Activated CD4-positive, alpha-beta memory T cell treated with anti-CD3 and anti-CD28 coated beads, Interleukin-2, amount 10 ng/mL, durations not matched to agents 7 days and 5 days (primary cell): ENCODE data around the gene CTSV. TPM values are rescaled to one million over a fixed set of nuclear protein-coding genes. Genes with fewer than 3 reads are reported as not detected.
"Not testable (repeated sequence)": the region's sequence is repeated elsewhere in the genome, so short reads cannot be mapped to it uniquely, and the experiment has no call there.

Experiments
- CTCF ChIA-PET: fragments of 350-600 bp; sonication (Branson Sonifier 250); formaldehyde crosslinking; loops from one replicate; lab custom pipeline; 2021; ENCODE audit warnings: antibody characterized with exemption, inconsistent platforms; lab: Charles Lee
- POLR2A ChIA-PET: fragments of 350-600 bp; sonication (Branson Sonifier 250); formaldehyde crosslinking; loops from one replicate; lab custom pipeline; 2021; ENCODE audit warnings: antibody characterized with exemption; lab: Charles Lee
- DNase-seq: peaks from one replicate; pipeline ENCODE4 v3.0.0-alpha.2; 2020
- H3K27ac Mint-ChIP-seq: one replicate; pipeline ENCODE4 v1.8.0; 2021; ENCODE audit warnings: mild to moderate bottlenecking, mixed read lengths
- H3K27me3 Mint-ChIP-seq: one replicate; pipeline ENCODE4 v1.8.0; 2021; ENCODE audit warnings: mixed read lengths
- H3K36me3 Mint-ChIP-seq: one replicate; pipeline ENCODE4 v1.8.0; 2021; ENCODE audit warnings: low read depth, mixed read lengths
- H3K4me1 Mint-ChIP-seq: one replicate; pipeline ENCODE4 v1.8.0; 2021; ENCODE audit warnings: mixed read lengths
- H3K4me3 Mint-ChIP-seq: one replicate; pipeline ENCODE4 v1.8.0; 2021; ENCODE audit warnings: mild to moderate bottlenecking, mixed read lengths
- H3K9me3 Mint-ChIP-seq: one replicate; pipeline ENCODE4 v1.8.0; 2021; ENCODE audit warnings: mixed read lengths
- total RNA-seq, 2 experiments: library from RNA; stranded (reverse); gene quantifications; one replicate each; pipeline ENCODE4 v1.2.3, GENCODE V29; 2021

The CTSV gene
- total RNA-seq, 2 experiments from 2014 or later, result 0.45 to 0.73 TPM

DNA sequence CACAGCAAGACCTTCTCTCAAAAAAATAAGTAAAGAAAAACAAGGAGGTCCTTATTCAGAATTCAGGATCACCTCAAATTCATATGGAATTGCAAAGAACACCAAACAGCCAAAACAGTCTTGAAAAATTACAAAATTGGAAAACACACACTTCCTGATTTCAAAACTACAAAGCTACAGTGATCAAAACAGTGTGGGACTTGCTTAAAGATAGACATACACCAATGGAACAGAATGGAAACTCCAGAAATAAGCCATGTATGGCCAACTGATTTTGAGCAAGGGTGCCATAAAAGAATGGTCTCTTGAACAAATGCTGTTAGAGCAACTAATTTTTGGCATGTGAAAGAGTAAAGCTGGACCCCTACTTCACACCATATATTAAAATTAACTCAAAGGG is 36.7 kb downstream of the CTSV start:
- H3K27ac Mint-ChIP-seq, POLR2A ChIA-PET, H3K9me3 Mint-ChIP-seq, DNase-seq, CTCF ChIA-PET, H3K27me3 Mint-ChIP-seq, H3K4me3 Mint-ChIP-seq, H3K36me3 Mint-ChIP-seq: not testable (repeated sequence)
- H3K4me1 Mint-ChIP-seq, result peaks cover 11% of the 10 kb centered on the region

DNA sequence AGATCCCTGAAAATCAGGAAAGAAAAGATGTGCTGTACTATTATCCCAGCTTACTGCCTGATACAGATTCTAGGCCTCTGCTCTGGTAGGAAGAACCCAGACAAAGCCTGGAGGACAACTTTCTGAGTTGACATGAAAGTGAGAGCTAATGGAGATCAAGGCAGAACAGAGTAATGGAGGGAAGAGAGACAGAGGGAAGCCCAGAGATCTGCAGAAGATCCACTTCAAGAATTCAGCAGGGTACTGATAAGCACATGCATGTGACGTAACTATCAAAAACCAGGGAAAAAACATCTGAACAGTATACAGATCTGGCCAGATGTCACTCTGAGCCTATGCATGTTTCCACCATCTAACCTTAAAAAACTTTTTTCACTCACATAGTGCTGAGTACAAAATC is 37.6 kb downstream of the CTSV start:
- H3K4me3 Mint-ChIP-seq, H3K27me3 Mint-ChIP-seq, POLR2A ChIA-PET, DNase-seq, H3K9me3 Mint-ChIP-seq, CTCF ChIA-PET, H3K36me3 Mint-ChIP-seq, H3K27ac Mint-ChIP-seq: not testable (repeated sequence)
- H3K4me1 Mint-ChIP-seq, result peaks cover 11% of the 10 kb centered on the region

DNA sequence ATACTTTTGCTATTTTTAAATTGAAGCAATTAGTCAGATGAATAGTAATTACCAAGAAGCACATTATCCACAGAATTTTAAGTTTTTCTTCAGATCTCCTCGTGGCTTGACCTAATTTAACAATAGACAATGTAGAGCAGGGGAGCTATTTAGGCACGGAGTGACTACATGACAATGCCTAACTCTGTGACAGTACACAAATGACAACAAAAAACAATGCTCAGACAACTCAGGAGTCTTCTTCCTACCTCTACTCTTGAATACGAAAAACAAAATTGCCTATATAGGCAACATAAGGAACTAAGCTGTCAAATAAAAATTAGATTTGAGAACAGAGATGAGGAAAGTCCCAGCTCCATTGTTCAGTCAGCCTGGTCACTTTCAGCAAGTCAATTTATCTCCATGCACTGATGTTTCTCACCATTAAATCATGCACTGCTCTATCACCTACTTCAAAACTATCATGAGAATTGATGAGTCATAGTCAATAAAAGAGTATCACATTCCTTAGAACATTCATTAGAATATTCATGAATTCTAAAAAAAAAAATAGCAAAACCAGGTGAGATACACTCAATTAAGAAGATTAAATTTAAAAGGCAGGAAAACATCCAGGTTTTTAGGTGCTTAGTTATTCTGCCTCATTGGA is 38.7 kb downstream of the CTSV start:
- POLR2A ChIA-PET, CTCF ChIA-PET, H3K27ac Mint-ChIP-seq, H3K36me3 Mint-ChIP-seq, H3K9me3 Mint-ChIP-seq, H3K4me3 Mint-ChIP-seq, H3K27me3 Mint-ChIP-seq, DNase-seq: not testable (repeated sequence)
- H3K4me1 Mint-ChIP-seq, result peaks cover 11% of the 10 kb centered on the region

DNA sequence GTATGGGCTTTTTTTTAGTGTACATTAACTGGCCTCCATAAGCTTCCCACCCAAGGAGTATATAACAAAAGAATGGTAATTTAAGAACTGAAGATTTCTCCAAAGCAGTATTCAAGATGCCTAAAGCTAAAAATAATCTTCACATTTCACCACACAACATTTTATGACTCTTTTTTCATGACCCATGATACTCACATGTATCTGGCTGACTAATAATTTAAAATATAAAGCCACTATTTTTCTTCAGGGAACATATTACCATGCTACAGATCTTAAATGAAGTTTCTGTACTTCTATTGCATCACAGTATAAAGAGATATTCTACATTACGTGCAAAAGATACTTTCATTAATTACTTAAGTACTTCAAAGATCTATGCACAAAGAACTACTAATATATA is 39.2 kb downstream of the CTSV start:
- H3K36me3 Mint-ChIP-seq, H3K27me3 Mint-ChIP-seq, H3K4me3 Mint-ChIP-seq, DNase-seq, H3K27ac Mint-ChIP-seq, POLR2A ChIA-PET, H3K9me3 Mint-ChIP-seq, CTCF ChIA-PET: not testable (repeated sequence)
- H3K4me1 Mint-ChIP-seq, result peaks cover 11% of the 10 kb centered on the region

DNA sequence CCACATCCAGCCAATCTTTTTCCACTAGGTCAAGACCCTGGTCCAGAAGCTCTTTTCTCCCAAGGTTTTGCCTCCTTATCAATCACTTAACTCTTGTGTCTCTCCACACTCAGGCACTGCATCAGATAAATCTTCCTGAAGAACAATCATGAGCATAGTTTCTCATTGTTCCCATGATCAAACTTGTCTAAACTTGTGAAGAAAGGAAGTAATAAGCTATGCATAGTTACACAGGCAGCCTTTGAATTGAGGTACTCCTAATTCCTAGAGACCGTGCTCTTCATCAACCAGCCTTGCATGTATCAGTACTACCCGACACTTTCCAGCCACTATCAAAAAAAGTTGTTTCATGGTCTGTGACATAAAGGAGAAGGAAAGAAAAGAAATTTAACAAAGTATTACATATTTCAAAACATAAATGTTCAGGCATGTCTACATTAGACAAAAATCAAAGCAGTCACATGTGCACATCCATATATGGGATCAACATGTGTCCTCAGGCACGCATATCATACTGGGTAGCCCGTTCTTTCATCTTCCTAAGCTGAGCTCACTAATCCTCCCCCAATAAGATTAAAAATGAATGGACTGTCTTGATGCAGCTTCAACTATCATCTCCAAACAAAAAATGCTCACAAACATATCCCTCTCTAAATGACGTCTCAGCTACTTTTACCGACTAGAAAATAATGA is 41.8 kb downstream of the CTSV start:
- POLR2A ChIA-PET, H3K27ac Mint-ChIP-seq, CTCF ChIA-PET, H3K27me3 Mint-ChIP-seq, H3K9me3 Mint-ChIP-seq, H3K4me3 Mint-ChIP-seq, H3K36me3 Mint-ChIP-seq, DNase-seq: not testable (repeated sequence)
- peaks cover 11% of the 10 kb centered on the region for H3K4me1 Mint-ChIP-seq

DNA sequence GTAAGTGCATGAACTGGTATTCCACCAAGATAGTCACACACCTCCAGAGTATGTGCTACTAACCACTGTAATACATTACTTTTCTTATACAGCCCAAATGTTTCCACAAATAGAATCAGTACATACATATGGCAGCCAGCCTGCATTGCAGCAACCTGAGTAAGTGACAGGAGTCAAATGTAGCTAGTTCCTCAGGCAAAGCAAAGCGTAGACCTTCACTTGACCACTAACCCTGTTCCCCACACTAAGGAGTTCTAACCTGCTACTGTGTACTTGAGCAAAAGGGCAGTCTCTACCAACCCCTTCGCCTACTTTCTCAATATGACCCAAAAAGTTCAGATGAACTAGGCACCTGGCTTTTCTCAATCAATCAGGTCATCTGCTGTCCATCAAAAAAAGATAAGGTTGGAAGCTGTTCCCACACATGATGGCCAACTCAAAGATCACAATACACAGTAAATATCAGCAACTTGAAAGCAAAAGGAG is 44.4 kb downstream of the CTSV start:
- H3K36me3 Mint-ChIP-seq, H3K27ac Mint-ChIP-seq, H3K4me3 Mint-ChIP-seq, DNase-seq, CTCF ChIA-PET, H3K27me3 Mint-ChIP-seq, POLR2A ChIA-PET, H3K9me3 Mint-ChIP-seq: not testable (repeated sequence)
- H3K4me1 Mint-ChIP-seq, result peaks cover 11% of the 10 kb centered on the region

DNA sequence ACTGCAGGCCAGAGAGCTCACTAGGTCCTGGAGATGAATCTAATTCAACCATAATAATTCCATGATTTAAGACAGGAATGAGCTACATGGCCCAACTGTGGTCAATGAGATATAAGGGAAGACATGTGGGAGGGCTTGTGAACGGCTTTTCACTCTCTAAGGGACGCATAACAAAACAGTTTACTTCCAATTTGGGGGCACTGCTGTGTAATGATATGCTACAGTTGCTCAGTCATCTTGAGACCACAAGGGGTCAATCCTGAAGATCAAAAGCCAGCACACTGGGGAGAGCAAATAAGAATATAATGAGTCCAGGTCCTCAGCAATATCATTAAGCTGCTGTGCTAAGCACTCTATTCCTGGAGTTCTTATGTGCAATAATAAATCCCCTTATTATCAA is 46.6 kb downstream of the CTSV start:
- POLR2A ChIA-PET, H3K36me3 Mint-ChIP-seq: not testable (repeated sequence)

DNA sequence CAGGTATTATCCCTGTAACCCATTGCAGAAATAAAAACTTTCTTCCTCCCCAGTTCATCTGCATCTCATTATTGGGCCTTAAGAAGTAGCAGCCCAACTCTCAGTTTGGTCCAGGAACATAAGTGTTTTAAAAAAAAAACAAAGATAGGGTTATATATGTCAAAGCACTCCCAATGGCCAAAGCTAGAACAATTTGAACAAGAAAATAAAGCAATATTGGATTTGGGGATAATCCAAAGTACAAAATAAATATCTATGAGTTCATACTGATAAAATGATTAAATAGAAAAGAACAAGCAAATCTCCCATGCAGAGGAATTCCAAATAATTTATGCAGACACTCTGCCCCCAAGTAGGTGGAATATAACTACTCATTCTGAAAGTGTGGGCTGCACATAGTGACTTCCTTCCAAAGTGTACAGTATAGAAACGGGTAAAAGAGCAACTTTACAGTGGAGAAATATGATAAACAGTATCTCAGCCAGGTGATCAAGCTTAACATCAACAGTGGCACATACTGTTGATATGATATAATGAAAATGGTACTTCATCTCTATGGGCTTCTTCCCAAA is 49.1 kb downstream of the CTSV start:
- POLR2A ChIA-PET, H3K9me3 Mint-ChIP-seq, H3K4me3 Mint-ChIP-seq, H3K27ac Mint-ChIP-seq, DNase-seq, H3K27me3 Mint-ChIP-seq, CTCF ChIA-PET: not testable (repeated sequence)
- H3K36me3 Mint-ChIP-seq, result peaks cover 13% of the 10 kb centered on the region
- H3K4me1 Mint-ChIP-seq, result peaks cover 14% of the 10 kb centered on the region

More for the DNA sequence above, 46.6 kb downstream of the CTSV start:
- peaks cover 11% of the 10 kb centered on the region for H3K4me1 Mint-ChIP-seq
- DNase-seq, H3K9me3 Mint-ChIP-seq, H3K27me3 Mint-ChIP-seq, H3K4me3 Mint-ChIP-seq, CTCF ChIA-PET, H3K27ac Mint-ChIP-seq: not testable (repeated sequence)

DNA sequence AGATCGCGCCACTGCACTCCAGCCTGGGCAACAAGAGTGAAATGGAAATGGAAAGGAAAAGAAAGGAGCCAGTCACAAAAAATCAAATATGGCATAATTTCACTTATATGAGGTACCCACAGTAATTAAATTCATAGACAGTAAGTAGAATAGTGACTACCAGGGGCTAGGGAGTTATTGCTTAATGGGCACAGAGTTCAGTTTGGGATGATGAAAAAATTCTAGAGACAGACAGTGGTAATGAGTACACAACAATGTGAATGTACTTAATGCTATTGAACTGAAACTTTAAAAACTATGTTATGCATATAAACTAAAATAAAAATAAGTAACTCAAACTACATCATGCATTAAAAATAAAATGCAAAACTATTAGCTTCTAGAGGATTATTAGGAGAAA is 54.1 kb downstream of the CTSV start:
- H3K4me3 Mint-ChIP-seq, POLR2A ChIA-PET, DNase-seq, H3K4me1 Mint-ChIP-seq, CTCF ChIA-PET, H3K27me3 Mint-ChIP-seq, H3K27ac Mint-ChIP-seq, H3K9me3 Mint-ChIP-seq: not testable (repeated sequence)
- peaks cover 13% of the 10 kb centered on the region for H3K36me3 Mint-ChIP-seq

DNA sequence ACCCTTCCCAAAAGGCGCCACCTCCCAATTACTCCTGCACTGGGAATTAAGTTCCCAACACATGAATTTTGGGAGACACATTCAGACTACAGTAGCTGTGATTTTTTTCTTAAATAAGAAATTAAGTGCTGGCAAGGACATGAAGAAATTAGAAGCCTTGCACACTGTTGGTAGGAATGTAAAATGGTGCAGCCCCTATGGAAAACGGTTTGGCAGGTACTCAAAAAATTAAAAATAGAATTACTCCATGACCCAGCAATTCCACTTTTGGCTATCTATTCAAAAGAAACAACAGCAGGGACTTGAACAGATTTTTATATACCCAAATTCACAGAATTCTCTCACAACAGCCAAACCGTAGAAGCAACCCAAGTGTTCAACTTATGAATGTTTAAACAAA is 54.8 kb downstream of the CTSV start:
- POLR2A ChIA-PET, DNase-seq, H3K4me1 Mint-ChIP-seq, H3K4me3 Mint-ChIP-seq, H3K27me3 Mint-ChIP-seq, H3K27ac Mint-ChIP-seq, CTCF ChIA-PET, H3K9me3 Mint-ChIP-seq: not testable (repeated sequence)
- peaks cover 13% of the 10 kb centered on the region for H3K36me3 Mint-ChIP-seq

DNA sequence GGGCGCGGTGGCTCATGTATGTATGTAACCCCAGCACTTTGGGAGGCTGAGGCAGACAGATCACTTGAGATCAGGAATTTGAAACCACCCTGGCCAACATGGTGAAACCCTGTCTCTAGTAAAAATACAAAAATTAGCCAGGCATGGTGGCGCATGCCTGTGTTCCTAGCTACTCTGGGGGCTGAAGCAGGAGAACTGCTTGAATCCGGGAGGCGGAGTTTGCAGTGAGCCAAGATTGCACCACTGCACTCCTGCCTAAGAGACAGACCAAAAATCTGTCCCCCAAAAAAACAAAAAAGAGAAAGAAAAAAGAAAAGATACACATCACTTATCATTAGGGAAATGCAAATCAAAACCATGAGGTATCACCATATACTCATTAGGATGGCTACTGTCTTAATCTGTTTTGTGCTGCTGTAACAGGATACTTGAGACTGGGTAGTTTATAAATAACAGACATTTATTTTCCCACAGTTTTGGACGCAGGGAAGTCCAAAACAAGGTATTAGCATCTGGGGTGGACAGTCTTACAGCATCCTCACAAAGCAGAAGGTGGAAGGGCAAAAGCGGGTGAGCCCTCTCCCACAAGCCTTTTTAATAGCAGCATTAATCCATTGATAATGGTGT is 55.3 kb downstream of the CTSV start:
- DNase-seq, H3K9me3 Mint-ChIP-seq, POLR2A ChIA-PET: not testable (repeated sequence)

More for the DNA sequence above, 55.3 kb downstream of the CTSV start:
- H3K27ac Mint-ChIP-seq, H3K4me3 Mint-ChIP-seq, H3K4me1 Mint-ChIP-seq, CTCF ChIA-PET, H3K27me3 Mint-ChIP-seq: not testable (repeated sequence)
- H3K36me3 Mint-ChIP-seq, result peaks cover 12% of the 10 kb centered on the region
